ENCODE data around the gene MITF. TPM values are rescaled to one million over a fixed set of nuclear protein-coding genes. Genes with fewer than 3 reads are reported as not detected.

The MITF gene
- total and polyA plus RNA-seq, 10 donors, result 0.83 to 11.9 (median 6.2) TPM

DNA sequence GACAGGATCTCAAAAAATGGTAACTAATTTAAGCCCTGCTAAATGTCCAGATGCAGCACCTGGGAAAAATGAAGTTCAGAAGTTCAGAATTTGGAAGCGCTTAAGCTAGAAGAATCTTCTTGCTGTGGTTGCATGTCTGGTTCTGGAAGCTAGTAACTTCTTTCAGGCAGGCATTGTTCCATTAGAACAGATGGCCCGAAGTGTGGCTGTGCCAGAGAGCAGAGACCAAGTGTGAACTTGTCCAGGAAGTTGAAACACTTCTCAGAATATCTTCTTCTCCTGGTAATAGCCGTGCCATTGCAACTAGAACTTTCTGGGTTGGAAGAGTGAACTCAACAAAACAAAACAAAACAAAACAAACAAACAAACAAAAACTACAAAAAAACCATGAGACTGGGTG is 80.0 kb downstream of the MITF start:
- H3K27ac ChIP-seq, result no peak overlapping the region
- TF ChIP-seq POLR2A (IDR thresholded peaks at IDR 0.05) (no peak), POLR2AphosphoS5 (IDR thresholded peaks at IDR 0.05) (no peak)
- TF ChIP-seq, protein P1, sequence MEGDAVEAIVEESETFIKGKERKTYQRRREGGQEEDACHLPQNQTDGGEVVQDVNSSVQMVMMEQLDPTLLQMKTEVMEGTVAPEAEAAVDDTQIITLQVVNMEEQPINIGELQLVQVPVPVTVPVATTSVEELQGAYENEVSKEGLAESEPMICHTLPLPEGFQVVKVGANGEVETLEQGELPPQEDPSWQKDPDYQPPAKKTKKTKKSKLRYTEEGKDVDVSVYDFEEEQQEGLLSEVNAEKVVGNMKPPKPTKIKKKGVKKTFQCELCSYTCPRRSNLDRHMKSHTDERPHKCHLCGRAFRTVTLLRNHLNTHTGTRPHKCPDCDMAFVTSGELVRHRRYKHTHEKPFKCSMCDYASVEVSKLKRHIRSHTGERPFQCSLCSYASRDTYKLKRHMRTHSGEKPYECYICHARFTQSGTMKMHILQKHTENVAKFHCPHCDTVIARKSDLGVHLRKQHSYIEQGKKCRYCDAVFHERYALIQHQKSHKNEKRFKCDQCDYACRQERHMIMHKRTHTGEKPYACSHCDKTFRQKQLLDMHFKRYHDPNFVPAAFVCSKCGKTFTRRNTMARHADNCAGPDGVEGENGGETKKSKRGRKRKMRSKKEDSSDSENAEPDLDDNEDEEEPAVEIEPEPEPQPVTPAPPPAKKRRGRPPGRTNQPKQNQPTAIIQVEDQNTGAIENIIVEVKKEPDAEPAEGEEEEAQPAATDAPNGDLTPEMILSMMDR (IDR thresholded peaks at IDR 0.05 in 8 of 11, conservative IDR thresholded peaks at IDR 0.05 in 3 of 11), result no peak
- H3K9me3 ChIP-seq, result peaks cover 0 to 3% (median 0%) of the 10 kb centered on the region in 8 donors
- 15 to 90% (median 74%) methylated on average over 3 of the region's 3 CpGs for WGBS, 5 donors
- no peaks in the 10 kb centered on the region for H3K36me3 ChIP-seq
- DNase-seq, result no peak
- H3K4me3 ChIP-seq, result no peak overlapping the region
- no peaks in the 10 kb centered on the region for H3K4me1 ChIP-seq
- intact Hi-C loops (cut with DNase I; ENCODE audit: low total_unique reads), result no loop called here
- H3K27me3 ChIP-seq (replicated peaks in 1 of 7), result no peaks in the 10 kb centered on the region

DNA sequence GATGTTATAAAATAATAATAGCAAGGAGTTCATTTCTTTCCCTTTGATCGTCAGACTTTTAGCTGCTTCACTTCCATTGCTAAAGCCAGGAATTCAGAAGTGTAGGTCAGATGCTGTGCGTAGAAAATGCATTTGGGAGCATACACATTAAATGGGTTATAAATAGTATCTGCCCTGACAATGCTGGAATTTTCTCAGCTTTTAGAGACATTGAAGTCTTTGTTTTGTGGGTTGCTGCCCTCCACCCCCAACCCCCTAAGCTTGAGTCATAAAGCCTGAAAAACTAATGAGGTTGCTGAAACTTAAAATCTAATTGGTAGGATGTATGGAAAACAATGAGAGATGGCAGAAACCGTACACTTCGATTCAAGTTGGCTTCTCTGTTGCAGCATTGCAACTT is 81.9 kb downstream of the MITF start:
- H3K27ac ChIP-seq, result no peak overlapping the region
- no peaks in the 10 kb centered on the region for H3K36me3 ChIP-seq
- no peaks in the 10 kb centered on the region for H3K27me3 ChIP-seq (replicated peaks in 1 of 7)
- no peak overlapping the region for H3K4me3 ChIP-seq
- no peak for DNase-seq
- no peaks in the 10 kb centered on the region for H3K4me1 ChIP-seq
- peaks cover 0 to 3% (median 0%) of the 10 kb centered on the region in 8 donors for H3K9me3 ChIP-seq
- intact Hi-C loops (cut with DNase I; ENCODE audit: low total_unique reads), result no loop called here
- 90 to 95% (median 94%) methylated on average over 4 of the region's 4 CpGs for WGBS, 5 donors
- TF ChIP-seq POLR2A (IDR thresholded peaks at IDR 0.05), result no peak
- TF ChIP-seq POLR2AphosphoS5 (IDR thresholded peaks at IDR 0.05), result no peak
- TF ChIP-seq, protein P1 (IDR thresholded peaks at IDR 0.05 in 8 of 11, conservative IDR thresholded peaks at IDR 0.05 in 3 of 11), result no peak

DNA sequence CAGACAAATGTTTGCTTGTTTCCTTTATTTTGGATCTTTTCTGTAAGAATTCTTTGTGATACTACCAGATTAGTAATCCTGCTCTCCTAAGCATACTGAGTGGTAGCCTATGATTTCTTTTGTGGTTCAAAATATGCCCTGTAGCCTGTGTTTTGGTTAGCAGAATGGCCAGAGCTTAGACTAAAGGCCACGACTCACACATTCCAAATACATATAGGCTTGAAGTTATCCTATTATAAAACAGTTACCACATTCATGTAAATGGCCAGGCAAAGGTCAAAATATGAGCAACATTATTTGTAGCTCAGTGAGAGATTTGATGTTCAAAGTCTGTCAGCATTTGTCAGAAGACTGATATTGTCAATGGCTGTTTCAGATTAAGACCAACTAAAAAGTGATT is 84.5 kb downstream of the MITF start:
- DNase-seq, result no peak
- Histone ChIP-seq H3K36me3 (no peaks in the 10 kb centered on the region), H3K4me1 (no peaks in the 10 kb centered on the region), H3K27me3 (replicated peaks in 1 of 7) (no peaks in the 10 kb centered on the region), H3K9me3 (peaks cover 0 to 8% (median 0%) of the 10 kb centered on the region in 8 donors), H3K27ac (no peak overlapping the region), H3K4me3 (no peak overlapping the region)
- intact Hi-C loops (cut with DNase I; ENCODE audit: low total_unique reads), result no loop called here
- TF ChIP-seq POLR2AphosphoS5 (IDR thresholded peaks at IDR 0.05) (no peak), POLR2A (IDR thresholded peaks at IDR 0.05) (no peak)
- TF ChIP-seq, protein P1 (IDR thresholded peaks at IDR 0.05 in 8 of 11, conservative IDR thresholded peaks at IDR 0.05 in 3 of 11), result no peak
- WGBS, 5 donors, result 65 to 90% (median 81%) methylated on average over 1 of the region's 1 CpG

DNA sequence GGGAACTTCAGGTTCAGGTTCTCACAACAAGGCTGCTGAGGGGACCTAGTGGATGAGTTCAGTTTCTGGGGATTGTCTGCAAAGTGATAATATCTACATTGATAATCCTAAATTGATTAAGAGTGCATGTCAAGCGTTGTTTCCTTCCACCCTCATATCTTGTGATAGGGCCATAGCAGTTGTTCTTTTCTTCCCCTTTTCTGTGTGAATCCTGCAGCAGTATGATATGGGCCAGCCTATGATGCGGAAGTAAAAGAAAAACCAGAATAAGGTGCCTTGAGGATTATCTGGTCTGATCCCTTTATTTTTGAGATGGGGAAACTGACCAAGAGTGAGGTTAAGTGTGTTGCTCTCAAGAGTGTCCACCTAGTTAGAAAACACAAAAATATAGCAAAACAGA is 86.2 kb downstream of the MITF start:
- TF ChIP-seq, protein P1 (IDR thresholded peaks at IDR 0.05 in 8 of 11, conservative IDR thresholded peaks at IDR 0.05 in 3 of 11), result no peak
- TF ChIP-seq POLR2A (IDR thresholded peaks at IDR 0.05) (no peak), POLR2AphosphoS5 (IDR thresholded peaks at IDR 0.05) (no peak)
- intact Hi-C loops (cut with DNase I; ENCODE audit: low total_unique reads), result no loop called here
- H3K27ac ChIP-seq, result no peak overlapping the region
- no peaks in the 10 kb centered on the region for H3K27me3 ChIP-seq (replicated peaks in 1 of 7)
- peaks cover 0 to 8% (median 0%) of the 10 kb centered on the region in 8 donors for H3K9me3 ChIP-seq
- no peaks in the 10 kb centered on the region for H3K36me3 ChIP-seq
- no peak for DNase-seq
- no peak overlapping the region for H3K4me3 ChIP-seq
- H3K4me1 ChIP-seq, result no peaks in the 10 kb centered on the region
- WGBS, 5 donors, result 75 to 88% (median 78%) methylated on average over 2 of the region's 2 CpGs

Measured in spleen (tissue), 11 donors.